Left lobe of liver (tissue), 2 donors: ENCODE data around the gene FBXW11. TPM values are rescaled to one million over a fixed set of nuclear protein-coding genes. Genes with fewer than 3 reads are reported as not detected.

Source experiments
- ATAC-seq: fragments of 200-7000 bp; cut with Tn5 transposase; one replicate; pipeline ENCODE4 v1.9.1; 2020; ENCODE audit warnings: mild to moderate bottlenecking, moderate library complexity
- DNase-seq: peaks from one replicate; pipeline ENCODE4 v3.0.0-alpha.2; 2020; ENCODE audit warnings: low spot score
- total RNA-seq: library from RNA; stranded (reverse); gene quantifications from one replicate; pipeline ENCODE4 v1.2.1, GENCODE V29; 2021
- donor health status: DM: no; HTN: no; CAD: no; lungs with moderate emphysema.
- donor health status: DM: no; HTN: yes; CAD: no.

FBXW11 gene
- total RNA-seq, 1 donor from 2014 or later: 21.9 TPM

GRCh38 chr5:171874234-171874633 lies 132.2 kb downstream of the FBXW11 start:
- peak; percentile 64 for ATAC-seq
- no peak for DNase-seq

- DNase-seq: no peak
- ATAC-seq: no peak
Measured at GRCh38 chr5:171872666-171873065, 133.8 kb downstream of the FBXW11 start.

GRCh38 chr5:171871711-171872110 lies 134.7 kb downstream of the FBXW11 start:
- DNase-seq (no peak), ATAC-seq (no peak)

GRCh38 chr5:171869956-171870355 lies 136.5 kb downstream of the FBXW11 start:
- DNase-seq (no peak), ATAC-seq (no peak)

- no peak for ATAC-seq
Measured at GRCh38 chr5:171868236-171868635, 138.2 kb downstream of the FBXW11 start.

DNA sequence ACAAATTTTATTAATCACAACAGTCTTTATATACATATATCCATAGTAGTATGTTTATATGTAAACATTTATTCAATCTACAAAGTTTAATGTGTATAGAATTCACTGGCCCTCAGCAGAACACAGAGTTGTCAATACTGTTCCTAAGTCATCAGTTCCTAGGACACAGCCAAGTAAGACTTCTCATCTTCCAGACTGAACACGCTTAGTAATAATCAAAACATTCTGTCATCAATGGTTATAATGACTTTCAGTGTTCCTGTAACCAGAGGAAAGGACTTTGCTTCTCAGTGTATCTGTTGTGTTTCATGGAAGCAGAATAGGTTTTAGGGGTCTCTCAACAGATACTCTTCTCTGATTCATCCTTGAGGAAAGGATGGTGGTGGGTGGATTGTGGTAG lies 138.7 kb downstream of the FBXW11 start:
- DNase-seq (no peak), ATAC-seq (no peak)

More at GRCh38 chr5:171868236-171868635, 138.2 kb downstream of the FBXW11 start:
- no peak for DNase-seq

- ATAC-seq (no peak), DNase-seq (no peak)
Measured at GRCh38 chr5:171865471-171865870, 141.0 kb downstream of the FBXW11 start.

GRCh38 chr5:171863935-171864334 lies 142.5 kb downstream of the FBXW11 start:
- DNase-seq (no peak), ATAC-seq (no peak)

DNA sequence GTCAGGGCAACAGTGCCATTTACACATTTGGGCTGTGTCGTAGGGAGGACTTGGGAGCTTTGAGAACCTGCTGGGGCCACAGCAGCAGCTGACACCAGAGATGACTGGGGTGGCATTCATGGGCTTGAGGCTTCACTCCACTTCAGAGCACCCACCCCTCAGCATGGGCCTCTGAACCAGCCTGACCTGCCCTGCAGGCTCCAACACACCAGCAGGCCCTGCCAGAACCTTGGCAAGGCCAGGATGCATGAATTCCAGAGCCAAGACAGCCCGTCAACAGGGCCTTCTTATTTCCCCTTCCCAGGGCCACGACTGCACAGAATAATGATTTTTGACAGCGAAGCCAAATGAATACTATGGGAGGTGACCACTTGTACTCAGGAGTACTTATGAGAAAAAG lies 143.8 kb downstream of the FBXW11 start:
- no peak for DNase-seq
- ATAC-seq: no peak

GRCh38 chr5:171861381-171861780 lies 145.1 kb downstream of the FBXW11 start:
- ATAC-seq (no peak), DNase-seq (no peak)

DNA sequence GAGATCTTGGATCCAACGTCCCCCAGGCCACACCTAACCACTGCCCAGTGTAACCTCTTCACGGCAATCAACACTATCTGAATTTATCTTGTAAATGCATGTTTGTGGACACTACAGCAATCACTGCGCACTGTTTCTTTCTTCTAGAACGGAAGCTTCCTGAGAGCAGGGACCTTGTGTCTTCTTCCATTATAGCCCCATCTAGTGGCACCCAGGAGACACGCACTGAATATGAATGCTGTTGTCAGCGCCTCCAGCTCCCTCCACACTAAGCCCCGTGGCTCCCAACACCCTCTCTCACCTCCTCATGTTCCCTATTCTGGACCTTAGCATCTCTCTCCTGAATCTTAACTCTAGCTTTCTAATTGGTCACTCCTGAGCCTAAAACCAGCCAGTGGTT lies 148.1 kb downstream of the FBXW11 start:
- DNase-seq (no peak), ATAC-seq (peak; percentile 46)

DNA sequence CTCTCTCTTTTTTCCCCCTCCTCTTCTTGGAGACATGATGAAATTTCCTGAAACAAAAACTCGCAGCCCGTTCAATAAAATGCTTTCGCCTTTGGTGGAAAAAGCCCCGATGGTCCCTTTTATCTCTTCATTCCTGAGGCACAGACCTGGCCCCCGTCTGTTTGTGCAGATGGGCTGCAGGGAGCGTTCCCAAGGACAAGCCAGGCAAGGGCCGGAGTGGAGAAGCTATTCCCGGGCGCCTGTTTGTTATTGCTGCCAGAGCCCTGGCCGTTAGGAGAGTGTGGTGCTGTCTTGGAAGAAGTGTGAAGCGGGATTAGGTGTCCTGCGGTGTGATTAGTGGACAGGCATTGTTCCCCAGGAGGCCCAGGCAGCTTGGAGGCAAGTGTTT lies 149.0 kb downstream of the FBXW11 start:
- no peak for DNase-seq
- ATAC-seq: no peak

DNA sequence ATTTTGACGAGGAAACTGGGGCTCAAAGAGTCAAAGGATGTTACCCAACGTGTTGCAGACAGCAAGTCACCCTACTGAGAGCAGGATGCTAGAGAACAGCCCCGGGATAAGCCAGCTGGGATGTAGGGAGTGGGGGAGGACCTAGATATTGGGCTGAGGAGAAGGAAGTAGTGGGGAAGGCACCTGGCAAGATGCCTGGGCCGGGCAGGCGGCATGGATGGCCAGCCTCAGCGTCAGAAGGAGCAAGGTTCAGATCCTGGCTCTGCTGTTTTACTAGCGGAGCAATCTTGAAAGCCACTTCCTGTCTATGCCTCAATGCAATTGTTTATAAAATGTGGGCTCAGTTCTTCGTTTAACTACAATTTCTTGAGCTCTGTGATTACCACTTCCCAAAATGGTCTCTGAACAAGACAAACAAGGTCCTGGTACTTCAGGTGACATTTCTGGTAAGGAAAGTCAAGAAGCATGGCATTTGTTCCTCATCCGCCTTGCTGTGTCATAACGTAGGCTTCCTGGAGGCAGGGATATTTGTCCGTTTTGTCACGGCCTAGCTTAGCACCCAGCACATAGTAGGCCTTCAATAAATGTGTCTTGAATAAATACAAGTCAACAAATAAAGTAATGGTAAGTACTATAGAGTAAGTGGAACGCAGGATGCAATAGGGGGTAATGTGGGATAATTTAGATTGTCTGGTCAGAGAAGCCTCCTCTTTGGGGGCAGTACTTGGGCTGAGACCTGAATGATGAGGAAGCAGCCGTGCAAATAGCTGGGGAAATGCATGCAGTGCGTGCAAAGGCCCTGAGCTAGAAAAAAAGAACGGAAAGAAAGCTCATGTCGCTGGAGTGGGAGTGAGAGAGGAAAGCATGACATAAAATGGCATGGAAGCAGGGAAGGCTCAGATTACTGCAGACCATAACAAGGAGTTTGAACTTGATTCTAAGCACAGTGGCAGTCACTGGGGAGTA lies 150.4 kb downstream of the FBXW11 start:
- DNase-seq: no peak
- no peak for ATAC-seq

DNA sequence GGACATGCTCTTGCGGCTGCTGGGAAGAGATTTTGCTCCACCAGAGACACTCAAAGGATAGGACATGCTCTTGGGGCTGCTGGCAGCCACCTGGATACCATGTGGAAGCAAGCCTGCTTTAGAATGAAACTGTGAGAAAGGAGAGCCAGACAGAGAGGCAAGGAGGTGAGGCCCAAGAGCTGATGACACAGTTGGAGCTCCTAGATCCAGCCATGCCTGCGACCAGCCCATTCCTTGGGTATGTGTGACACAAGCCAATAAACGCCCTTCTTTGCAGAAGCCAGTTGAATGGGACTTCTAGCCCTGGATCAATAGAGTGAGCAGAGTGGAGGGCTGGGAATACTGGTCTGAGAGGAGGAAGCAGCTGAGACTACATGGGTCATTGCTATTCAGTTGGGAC lies 151.2 kb downstream of the FBXW11 start:
- no peak for ATAC-seq
- DNase-seq: no peak

DNA sequence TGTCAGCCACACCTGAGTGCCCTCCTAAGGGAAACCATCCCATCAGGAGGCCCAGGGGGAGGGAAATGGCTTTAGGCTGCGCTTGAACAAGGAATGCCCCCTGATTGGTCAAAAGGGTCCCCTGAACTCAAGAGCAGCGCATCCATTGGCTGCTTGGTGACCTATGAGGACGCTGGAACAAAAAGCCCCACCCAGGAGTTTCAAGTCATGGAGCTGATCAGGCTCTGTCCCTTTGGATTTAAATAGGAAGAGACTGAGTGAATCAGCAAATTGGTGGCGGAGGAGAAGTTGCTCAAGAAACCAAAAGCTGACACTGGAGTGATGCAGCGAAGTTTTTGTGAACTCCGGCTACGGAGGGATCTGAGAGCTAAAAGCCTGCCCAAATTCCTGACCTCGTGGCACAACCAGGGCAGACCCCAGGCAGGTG lies 154.2 kb downstream of the FBXW11 start:
- ATAC-seq (no peak), DNase-seq (no peak)

- ATAC-seq (no peak), DNase-seq (no peak)
Measured at GRCh38 chr5:171851251-171851650, 155.2 kb downstream of the FBXW11 start.

- no peak for DNase-seq
- peak; percentile 31 for ATAC-seq
Measured at GRCh38 chr5:171850324-171850947, 156.0 kb downstream of the FBXW11 start.

GRCh38 chr5:171849585-171850323 lies 156.7 kb downstream of the FBXW11 start:
- no peak for ATAC-seq
- DNase-seq: no peak

DNA sequence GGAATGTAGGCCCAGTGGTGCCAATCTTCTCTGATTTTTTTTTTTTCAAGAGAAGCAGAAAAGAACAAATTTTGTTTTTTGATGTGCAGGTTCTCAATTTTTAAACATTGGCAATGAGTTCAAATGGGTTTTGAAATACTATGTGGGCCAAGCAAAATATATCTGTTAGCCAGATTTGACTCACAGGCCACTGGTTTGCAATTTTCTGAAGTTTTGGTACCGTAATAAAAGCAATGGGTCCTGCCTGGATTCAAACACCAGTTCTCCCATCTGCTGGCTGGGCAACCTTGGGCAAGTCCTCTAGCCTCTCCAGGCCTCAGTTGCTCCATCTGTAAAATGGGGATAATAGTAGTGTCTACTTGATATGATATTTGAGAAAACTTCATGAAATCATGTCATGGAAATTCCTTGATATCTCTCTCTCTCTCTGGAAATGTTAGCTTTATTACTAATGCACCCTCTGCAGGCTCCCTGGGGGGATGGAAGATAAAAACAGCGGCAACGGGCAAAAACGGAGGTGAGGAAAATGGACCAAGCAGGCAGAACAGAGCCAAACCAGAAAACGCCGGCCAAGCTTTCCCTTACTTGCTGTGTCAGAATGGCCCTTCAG lies 157.4 kb downstream of the FBXW11 start:
- no peak for ATAC-seq
- no peak for DNase-seq

DNA sequence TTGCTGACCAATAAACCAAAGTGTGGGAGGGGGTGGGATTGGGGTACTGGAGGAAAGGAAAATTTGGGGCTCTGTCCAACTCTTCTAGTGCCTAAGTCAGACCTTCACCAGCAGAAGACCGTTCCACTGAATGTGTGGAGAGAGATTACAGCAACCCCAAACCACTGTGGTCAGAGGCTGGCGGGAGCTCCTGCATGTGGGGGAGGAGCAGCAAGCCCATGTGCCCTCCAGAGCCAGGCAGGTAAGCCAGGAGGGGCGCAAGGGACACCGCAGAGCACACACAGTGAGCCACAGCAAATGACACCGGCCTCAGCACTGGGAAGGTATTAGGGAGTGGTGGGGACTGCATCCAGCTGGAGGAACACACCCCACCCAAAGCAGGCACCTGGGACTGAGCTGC lies 158.0 kb downstream of the FBXW11 start:
- no peak for DNase-seq
- ATAC-seq: peak; percentile 32

GRCh38 chr5:171848006-171848405 lies 158.4 kb downstream of the FBXW11 start:
- DNase-seq: peak; percentile 60
- peak; percentile 63 for ATAC-seq
